H7 (cell line): Measurements from ENCODE around the gene PFDN6. TPM values are rescaled to one million over a fixed set of nuclear protein-coding genes. Genes with fewer than 3 reads are reported as not detected.

Experiments used
- DNase-seq: peaks from one replicate; pipeline ENCODE4 v3.0.0; 2012
- H3K27me3 ChIP-seq: 2 replicates; pipeline ENCODE4 v1.6.0; 2011; ENCODE audit warnings: mild to moderate bottlenecking, low read length; ENCODE audit not compliant: control insufficient read depth, insufficient read depth
- H3K36me3 ChIP-seq: replicated peaks from 2 replicates; pipeline ENCODE4 v1.5.1; 2011; ENCODE audit warnings: low read length; ENCODE audit not compliant: control insufficient read depth, insufficient read depth
- H3K4me3 ChIP-seq: 2 replicates; pipeline ENCODE4 v1.5.1; 2011; ENCODE audit warnings: low read depth, mild to moderate bottlenecking, control low read depth, low read length, moderate library complexity; ENCODE audit not compliant: insufficient read depth
- total RNA-seq: library from RNA; depleted of rRNA; stranded (reverse); fragments of >200 nt; shearing (Covaris generic); gene quantifications from 2 replicates; pipeline ENCODE4 v1.2.3, GENCODE V29; 2014; rRNA removed

PFDN6 gene
- total RNA-seq, 1 experiment from 2014 or later = 87.9 TPM

- Histone ChIP-seq H3K4me3 (no peak overlapping the region), H3K36me3 (no peaks in the 10 kb centered on the region), H3K27me3 (no peaks in the 10 kb centered on the region)
- DNase-seq = no peak
Observed at GRCh38 chr6:33330736-33331135, 41.3 kb downstream of the PFDN6 start.

GRCh38 chr6:33333666-33334065 is 44.3 kb downstream of the PFDN6 start:
- Histone ChIP-seq H3K27me3 (no peaks in the 10 kb centered on the region), H3K4me3 (no peak overlapping the region), H3K36me3 (no peaks in the 10 kb centered on the region)
- no peak for DNase-seq

DNA sequence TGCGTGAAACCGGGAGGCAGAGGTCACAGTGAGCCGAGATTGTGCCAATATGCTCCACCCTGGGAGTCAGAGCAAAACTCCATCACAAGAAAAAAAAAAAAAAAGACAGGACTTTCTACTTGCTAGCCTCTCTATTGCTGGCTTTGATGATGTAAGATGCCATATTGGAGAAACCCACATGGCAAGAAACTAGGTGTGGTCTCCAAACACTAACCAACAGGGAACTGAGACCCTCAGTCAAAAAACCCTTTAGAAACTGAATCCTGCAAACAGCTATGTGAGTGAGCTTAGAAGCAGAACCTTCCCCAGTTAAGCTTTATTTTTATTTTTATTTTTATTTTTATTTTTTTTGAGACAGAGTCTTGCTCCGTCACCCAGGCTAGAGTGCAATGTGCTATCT is 46.5 kb downstream of the PFDN6 start:
- no peak overlapping the region for H3K4me3 ChIP-seq
- H3K36me3 ChIP-seq = no peaks in the 10 kb centered on the region
- H3K27me3 ChIP-seq = no peaks in the 10 kb centered on the region
- no peak for DNase-seq

- no peak for DNase-seq
- Histone ChIP-seq H3K36me3 (no peaks in the 10 kb centered on the region), H3K27me3 (no peaks in the 10 kb centered on the region), H3K4me3 (no peak overlapping the region)
Observed at GRCh38 chr6:33336495-33336894, 47.1 kb downstream of the PFDN6 start.

- DNase-seq = no peak
- no peak overlapping the region for H3K4me3 ChIP-seq
- H3K36me3 ChIP-seq = no peaks in the 10 kb centered on the region
- H3K27me3 ChIP-seq = no peaks in the 10 kb centered on the region
Observed at GRCh38 chr6:33339193-33339592, 49.8 kb downstream of the PFDN6 start.

Other genes starting within 250 kb of the PFDN6 start
- 3.6 and 4.9 TPM in 2 replicates for gene HLA-DPA1, start 216.0 kb upstream of the PFDN6 start, total RNA-seq
- 27.6 and 29.3 TPM in 2 replicates for gene HLA-DPB1, start 213.6 kb upstream of the PFDN6 start, total RNA-seq
- 0.48 and 0.67 TPM in 2 replicates for gene COL11A2, start 97.1 kb upstream of the PFDN6 start, total RNA-seq
- gene RXRB, start 88.9 kb upstream of the PFDN6 start, total RNA-seq = 16.7 and 18.1 TPM in 2 replicates
- gene SLC39A7, start 88.7 kb upstream of the PFDN6 start, total RNA-seq = 96.3 and 115 TPM in 2 replicates
- 14.7 and 16.0 TPM in 2 replicates for gene HSD17B8, start 84.9 kb upstream of the PFDN6 start, total RNA-seq
- 18.5 and 19.7 TPM in 2 replicates for gene RING1, start 81.1 kb upstream of the PFDN6 start, total RNA-seq
- 54.1 and 57.8 TPM in 2 replicates for gene VPS52, start 17.7 kb upstream of the PFDN6 start, total RNA-seq
- gene RPS18, start 17.5 kb upstream of the PFDN6 start, total RNA-seq = 3,561 and 4,135 TPM in 2 replicates
- 5.6 and 8.3 TPM in 2 replicates for gene B3GALT4, start 12.5 kb upstream of the PFDN6 start, total RNA-seq
- gene WDR46, start 362 bp upstream of the PFDN6 start, total RNA-seq = 72.0 and 96.6 TPM in 2 replicates
- gene RGL2, start 9.3 kb downstream of the PFDN6 start, total RNA-seq = 43.4 and 53.3 TPM in 2 replicates
- gene TAPBP, start 24.5 kb downstream of the PFDN6 start, total RNA-seq = 27.9 and 30.6 TPM in 2 replicates
- gene ZBTB22, start 28.1 kb downstream of the PFDN6 start, total RNA-seq = 11.6 and 14.9 TPM in 2 replicates
- 79.8 and 91.2 TPM in 2 replicates for gene DAXX, start 33.4 kb downstream of the PFDN6 start, total RNA-seq
- 101 and 113 TPM in 2 replicates for gene KIFC1, start 102.2 kb downstream of the PFDN6 start, total RNA-seq
- 38.3 and 41.9 TPM in 2 replicates for gene PHF1, start 121.4 kb downstream of the PFDN6 start, total RNA-seq
- 168 and 188 TPM in 2 replicates for gene CUTA, start 128.5 kb downstream of the PFDN6 start, total RNA-seq
- 8.3 and 13.4 TPM in 2 replicates for gene SYNGAP1, start 130.5 kb downstream of the PFDN6 start, total RNA-seq
- gene ZBTB9, start 165.0 kb downstream of the PFDN6 start, total RNA-seq = 15.5 and 16.4 TPM in 2 replicates